ENCODE measurements around the gene HADHA. TPM values are rescaled to one million over a fixed set of nuclear protein-coding genes. Genes with fewer than 3 reads are reported as not detected.
"Not testable (repeated sequence)": the region's sequence is repeated elsewhere in the genome, so short reads cannot be mapped to it uniquely, and the experiment has no call there.

The HADHA gene
- total and polyA plus RNA-seq, 9 donors = 178 to 225 (median 206) TPM

DNA sequence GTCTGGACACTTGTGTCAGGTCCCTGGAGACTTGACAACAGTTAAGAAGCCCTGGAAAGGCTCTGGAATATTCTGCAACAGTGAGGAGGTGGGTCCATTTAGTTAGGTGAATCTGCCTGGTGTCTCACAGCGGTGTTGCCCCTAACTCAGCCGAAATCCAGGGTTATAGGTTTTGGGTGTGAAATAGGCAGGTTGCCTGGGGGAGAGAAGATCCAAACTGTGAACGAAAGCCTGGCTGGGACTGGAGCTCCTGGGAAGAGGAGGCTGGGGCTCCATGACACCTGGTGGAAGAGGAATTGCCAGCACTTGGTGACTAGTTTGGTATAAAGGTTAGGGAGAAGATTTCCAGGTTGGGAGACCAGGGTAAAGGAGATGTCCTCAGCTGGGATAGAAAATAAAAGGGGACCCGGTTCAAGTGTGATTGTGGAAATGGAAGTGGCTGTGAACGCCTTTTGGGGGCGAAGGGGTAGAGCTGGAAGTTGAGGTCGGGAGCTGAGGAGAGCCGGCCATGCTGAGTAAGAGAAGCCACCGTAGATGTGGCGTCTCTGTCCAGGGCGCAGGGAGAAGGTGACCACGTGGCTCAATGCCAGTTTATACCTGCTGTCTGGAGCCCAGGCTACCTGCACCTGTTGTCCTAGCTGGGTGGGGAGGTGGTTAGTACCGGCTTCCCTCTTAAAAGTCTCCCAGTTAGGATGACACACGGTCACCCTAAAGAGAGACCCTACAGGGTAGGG lies 74.6 kb downstream of the HADHA start:
- Histone ChIP-seq H3K36me3 (ENCODE audit: control insufficient read depth, insufficient read depth, low read length) (no peaks in the 10 kb centered on the region), H3K27me3 (ENCODE audit: control insufficient read depth, insufficient read depth, low read length) (peaks cover 39% of the 10 kb centered on the region), H3K9me3 (replicated peaks; ENCODE audit: control insufficient read depth, low read depth, low read length) (no peaks in the 10 kb centered on the region), H3K4me1 (ENCODE audit: control insufficient read depth, insufficient read depth, low read length) (peaks cover 18% of the 10 kb centered on the region), H3K4me3 (ENCODE audit: low read length) (no peak overlapping the region), H3K27ac (ENCODE audit: low read length) (no peak overlapping the region)
- no peak for DNase-seq
- WGBS (ENCODE audit: insufficient coverage) = 82% methylated on average over 12 of the region's 14 CpGs

- H3K9me3 ChIP-seq (replicated peaks; ENCODE audit: control insufficient read depth, low read depth, low read length) = no peaks in the 10 kb centered on the region
- DNase-seq = no peak
- peaks cover 12% of the 10 kb centered on the region for H3K4me1 ChIP-seq (ENCODE audit: control insufficient read depth, insufficient read depth, low read length)
- no peak overlapping the region for H3K4me3 ChIP-seq (ENCODE audit: low read length)
- no peak overlapping the region for H3K27ac ChIP-seq (ENCODE audit: low read length)
- no CpG with 5 or more reads among the region's 5 CpGs for WGBS (ENCODE audit: insufficient coverage)
- H3K27me3 ChIP-seq (ENCODE audit: control insufficient read depth, insufficient read depth, low read length) = peaks cover 34% of the 10 kb centered on the region
- H3K36me3 ChIP-seq (ENCODE audit: control insufficient read depth, insufficient read depth, low read length) = no peaks in the 10 kb centered on the region
Measured at GRCh38 chr2:26169226-26169625, 75.2 kb downstream of the HADHA start.

DNA sequence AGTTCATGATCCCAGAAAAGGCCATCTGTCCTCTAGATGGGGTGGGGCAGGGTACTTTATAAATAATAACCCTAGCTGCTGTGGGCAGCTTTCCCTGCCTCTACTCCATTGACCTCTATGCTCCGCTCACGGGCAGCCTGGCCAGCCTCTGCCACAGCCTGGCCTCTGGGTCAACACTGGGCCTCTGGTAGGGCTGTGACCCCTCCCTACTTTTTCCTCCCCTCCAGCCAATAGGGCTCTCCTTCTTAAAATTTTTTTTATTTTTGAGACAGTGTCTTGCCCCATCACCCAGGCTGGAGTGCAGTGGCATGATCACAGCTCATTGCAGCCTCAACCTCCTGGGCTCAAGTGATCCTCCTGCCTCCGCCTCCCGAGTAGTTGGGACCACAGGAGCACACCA lies 75.6 kb downstream of the HADHA start:
- Histone ChIP-seq H3K4me3 (ENCODE audit: low read length) (no peak overlapping the region), H3K27ac (ENCODE audit: low read length) (no peak overlapping the region), H3K36me3 (ENCODE audit: control insufficient read depth, insufficient read depth, low read length) (no peaks in the 10 kb centered on the region), H3K4me1 (ENCODE audit: control insufficient read depth, insufficient read depth, low read length) (peaks cover 9% of the 10 kb centered on the region), H3K27me3 (ENCODE audit: control insufficient read depth, insufficient read depth, low read length) (peaks cover 29% of the 10 kb centered on the region), H3K9me3 (replicated peaks; ENCODE audit: control insufficient read depth, low read depth, low read length) (no peaks in the 10 kb centered on the region)
- DNase-seq = no peak
- 94% methylated on average over 2 of the region's 4 CpGs for WGBS (ENCODE audit: insufficient coverage)

DNA sequence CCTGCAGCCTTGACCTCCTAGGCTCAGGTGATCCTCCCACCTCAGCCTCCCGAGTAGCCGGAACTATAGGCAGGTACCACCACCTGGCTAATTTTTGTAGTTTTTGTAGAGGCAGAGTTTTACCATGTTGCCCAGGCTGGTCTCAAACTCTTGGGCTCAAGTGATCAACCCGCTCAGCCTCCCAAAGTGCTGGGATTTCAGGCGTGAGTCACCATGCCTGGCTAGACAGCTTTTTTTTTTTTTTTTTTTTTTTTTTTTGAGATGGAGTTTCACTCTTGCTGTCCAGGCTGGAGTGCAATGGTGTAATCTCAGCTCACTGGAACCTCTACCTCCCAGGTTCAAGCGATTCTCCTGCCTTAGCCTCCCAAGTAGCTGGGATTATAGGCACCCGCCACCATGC lies 77.9 kb downstream of the HADHA start:
- DNase-seq; H3K4me3 ChIP-seq (ENCODE audit: low read length); H3K27ac ChIP-seq (ENCODE audit: low read length); H3K36me3 ChIP-seq (ENCODE audit: control insufficient read depth, insufficient read depth, low read length); H3K9me3 ChIP-seq (replicated peaks; ENCODE audit: control insufficient read depth, low read depth, low read length); H3K4me1 ChIP-seq (ENCODE audit: control insufficient read depth, insufficient read depth, low read length): not testable (repeated sequence)
- H3K27me3 ChIP-seq (ENCODE audit: control insufficient read depth, insufficient read depth, low read length) = peaks cover 12% of the 10 kb centered on the region
- WGBS (ENCODE audit: insufficient coverage) = 100% methylated on average over 1 of the region's 6 CpGs

GRCh38 chr2:26165403-26165802 lies 79.0 kb downstream of the HADHA start:
- no peak for DNase-seq
- no peaks in the 10 kb centered on the region for H3K9me3 ChIP-seq (replicated peaks; ENCODE audit: control insufficient read depth, low read depth, low read length)
- H3K27me3 ChIP-seq (ENCODE audit: control insufficient read depth, insufficient read depth, low read length) = peaks cover 4% of the 10 kb centered on the region
- WGBS (ENCODE audit: insufficient coverage) = no CpG with 5 or more reads among the region's 4 CpGs
- H3K36me3 ChIP-seq (ENCODE audit: control insufficient read depth, insufficient read depth, low read length) = no peaks in the 10 kb centered on the region
- no peak overlapping the region for H3K27ac ChIP-seq (ENCODE audit: low read length)
- no peak overlapping the region for H3K4me3 ChIP-seq (ENCODE audit: low read length)
- H3K4me1 ChIP-seq (ENCODE audit: control insufficient read depth, insufficient read depth, low read length) = no peaks in the 10 kb centered on the region

DNA sequence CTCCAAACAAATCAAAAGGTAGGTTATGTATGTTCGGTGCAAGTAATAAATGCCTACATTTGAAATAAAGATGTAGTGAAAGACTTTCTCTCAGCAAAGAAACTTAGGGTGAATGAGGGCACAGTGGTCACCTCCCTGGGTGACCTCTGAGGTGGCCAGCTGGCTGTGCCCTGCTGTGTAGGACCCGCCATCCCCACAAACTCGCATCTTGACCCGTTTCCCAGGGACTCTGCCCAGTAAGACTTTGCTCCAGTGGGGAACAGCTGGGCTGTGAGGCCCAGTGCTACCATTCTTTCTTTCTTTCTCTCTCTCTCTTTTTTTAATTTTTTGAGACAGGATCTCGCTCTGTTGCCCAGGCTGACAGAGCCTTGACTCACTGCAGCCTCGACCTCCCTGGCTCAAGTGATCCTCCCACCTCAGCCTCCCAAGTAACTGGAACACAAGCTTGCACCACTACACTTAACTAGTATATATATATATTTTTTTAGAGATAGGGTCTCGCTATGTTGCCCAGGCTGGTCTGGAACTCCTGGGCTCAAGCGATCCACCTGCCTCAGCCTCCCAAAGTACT lies 79.7 kb downstream of the HADHA start:
- no peak overlapping the region for H3K27ac ChIP-seq (ENCODE audit: low read length)

GRCh38 chr2:26164231-26164630 lies 80.2 kb downstream of the HADHA start:
- Histone ChIP-seq H3K36me3 (ENCODE audit: control insufficient read depth, insufficient read depth, low read length) (no peaks in the 10 kb centered on the region), H3K4me3 (ENCODE audit: low read length) (no peak overlapping the region), H3K27me3 (ENCODE audit: control insufficient read depth, insufficient read depth, low read length) (no peaks in the 10 kb centered on the region), H3K9me3 (replicated peaks; ENCODE audit: control insufficient read depth, low read depth, low read length) (no peaks in the 10 kb centered on the region), H3K4me1 (ENCODE audit: control insufficient read depth, insufficient read depth, low read length) (no peaks in the 10 kb centered on the region), H3K27ac (ENCODE audit: low read length) (no peak overlapping the region)
- DNase-seq = no peak
- WGBS (ENCODE audit: insufficient coverage) = no CpG with 5 or more reads among the region's 1 CpG

More for the DNA sequence above, 79.7 kb downstream of the HADHA start:
- no peak overlapping the region for H3K4me3 ChIP-seq (ENCODE audit: low read length)
- H3K4me1 ChIP-seq (ENCODE audit: control insufficient read depth, insufficient read depth, low read length) = no peaks in the 10 kb centered on the region
- H3K9me3 ChIP-seq (replicated peaks; ENCODE audit: control insufficient read depth, low read depth, low read length) = no peaks in the 10 kb centered on the region
- DNase-seq = no peak
- WGBS (ENCODE audit: insufficient coverage) = 80% methylated on average over 3 of the region's 8 CpGs
- H3K27me3 ChIP-seq (ENCODE audit: control insufficient read depth, insufficient read depth, low read length) = no peaks in the 10 kb centered on the region
- no peaks in the 10 kb centered on the region for H3K36me3 ChIP-seq (ENCODE audit: control insufficient read depth, insufficient read depth, low read length)

DNA sequence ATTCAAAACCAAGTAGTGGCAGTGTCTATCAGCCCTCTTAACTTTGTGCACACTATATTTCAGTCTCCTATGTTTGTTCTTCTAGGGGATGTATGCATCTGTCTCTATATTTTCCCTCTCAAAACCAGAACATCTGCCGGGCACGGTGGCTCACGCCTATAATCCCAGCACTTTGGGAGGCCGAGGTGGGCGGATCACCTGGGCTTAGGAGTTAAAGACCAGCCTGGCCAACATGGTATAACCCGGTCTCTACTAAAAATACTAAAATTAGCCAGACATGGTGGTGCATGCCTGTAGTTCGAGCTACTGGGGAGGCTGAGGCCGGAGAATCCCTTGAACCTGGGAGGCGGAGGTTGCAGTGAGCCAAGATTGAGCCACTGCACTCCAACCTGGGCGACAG lies 81.5 kb downstream of the HADHA start:
- Histone ChIP-seq H3K36me3 (ENCODE audit: control insufficient read depth, insufficient read depth, low read length) (no peaks in the 10 kb centered on the region), H3K9me3 (replicated peaks; ENCODE audit: control insufficient read depth, low read depth, low read length) (no peaks in the 10 kb centered on the region), H3K27me3 (ENCODE audit: control insufficient read depth, insufficient read depth, low read length) (no peaks in the 10 kb centered on the region), H3K27ac (ENCODE audit: low read length) (no peak overlapping the region), H3K4me1 (ENCODE audit: control insufficient read depth, insufficient read depth, low read length) (no peaks in the 10 kb centered on the region), H3K4me3 (ENCODE audit: low read length) (no peak overlapping the region)
- WGBS (ENCODE audit: insufficient coverage) = 95% methylated on average over 8 of the region's 10 CpGs
- no peak for DNase-seq

- no peak for DNase-seq
- H3K9me3 ChIP-seq (replicated peaks; ENCODE audit: control insufficient read depth, low read depth, low read length) = no peaks in the 10 kb centered on the region
- H3K4me3 ChIP-seq (ENCODE audit: low read length) = no peak overlapping the region
- no peaks in the 10 kb centered on the region for H3K36me3 ChIP-seq (ENCODE audit: control insufficient read depth, insufficient read depth, low read length)
- H3K4me1 ChIP-seq (ENCODE audit: control insufficient read depth, insufficient read depth, low read length) = no peaks in the 10 kb centered on the region
- no peaks in the 10 kb centered on the region for H3K27me3 ChIP-seq (ENCODE audit: control insufficient read depth, insufficient read depth, low read length)
- H3K27ac ChIP-seq (ENCODE audit: low read length) = no peak overlapping the region
- WGBS (ENCODE audit: insufficient coverage) = 98% methylated on average over 6 of the region's 7 CpGs
Measured at GRCh38 chr2:26161926-26162325, 82.5 kb downstream of the HADHA start.

- Histone ChIP-seq H3K9me3 (replicated peaks; ENCODE audit: control insufficient read depth, low read depth, low read length) (no peaks in the 10 kb centered on the region), H3K4me3 (ENCODE audit: low read length) (no peak overlapping the region), H3K27me3 (ENCODE audit: control insufficient read depth, insufficient read depth, low read length) (no peaks in the 10 kb centered on the region), H3K4me1 (ENCODE audit: control insufficient read depth, insufficient read depth, low read length) (no peaks in the 10 kb centered on the region), H3K36me3 (ENCODE audit: control insufficient read depth, insufficient read depth, low read length) (no peaks in the 10 kb centered on the region), H3K27ac (ENCODE audit: low read length) (no peak overlapping the region)
- WGBS (ENCODE audit: insufficient coverage) = no CpG with 5 or more reads among the region's 5 CpGs
- DNase-seq = no peak
Measured at GRCh38 chr2:26157580-26157979, 86.9 kb downstream of the HADHA start.

Measured in muscle of leg (tissue), 11 donors.